ENCODE measurements around the gene PLET1.
"Not testable (repeated sequence)": the region's sequence is repeated elsewhere in the genome, so short reads cannot be mapped to it uniquely, and the experiment has no call there.

Gene PLET1

GRCh38 chr11:112211536-112211935 is 49.1 kb downstream of the PLET1 start:
- H3K27ac ChIP-seq (ENCODE audit: low read depth, low read length), result no peak overlapping the region
- H3K36me3 ChIP-seq (ENCODE audit: control insufficient read depth, insufficient read depth, low read length), result no peaks in the 10 kb centered on the region
- H3K9ac ChIP-seq (ENCODE audit: low read length), result no peak overlapping the region
- no peak overlapping the region for H3K4me3 ChIP-seq (ENCODE audit: low read depth, low read length)
- H3K27me3 ChIP-seq (ENCODE audit: control insufficient read depth, insufficient read depth, low read length), result no peaks in the 10 kb centered on the region
- H3K4me1 ChIP-seq (ENCODE audit: control insufficient read depth, insufficient read depth, low read length), result no peaks in the 10 kb centered on the region
- H3K9me3 ChIP-seq (ENCODE audit: control insufficient read depth, insufficient read depth, low read depth, low read length), result no peaks in the 10 kb centered on the region

GRCh38 chr11:112210890-112211289 is 49.8 kb downstream of the PLET1 start:
- H3K9ac ChIP-seq (ENCODE audit: low read length), result no peak overlapping the region
- H3K27ac ChIP-seq (ENCODE audit: low read depth, low read length), result no peak overlapping the region
- no peaks in the 10 kb centered on the region for H3K27me3 ChIP-seq (ENCODE audit: control insufficient read depth, insufficient read depth, low read length)
- no peaks in the 10 kb centered on the region for H3K36me3 ChIP-seq (ENCODE audit: control insufficient read depth, insufficient read depth, low read length)
- H3K4me3 ChIP-seq (ENCODE audit: low read depth, low read length), result no peak overlapping the region
- no peaks in the 10 kb centered on the region for H3K4me1 ChIP-seq (ENCODE audit: control insufficient read depth, insufficient read depth, low read length)
- no peaks in the 10 kb centered on the region for H3K9me3 ChIP-seq (ENCODE audit: control insufficient read depth, insufficient read depth, low read depth, low read length)

GRCh38 chr11:112206071-112206470 is 54.6 kb downstream of the PLET1 start:
- H3K27ac ChIP-seq (ENCODE audit: low read depth, low read length), result no peak overlapping the region
- H3K9ac ChIP-seq (ENCODE audit: low read length), result no peak overlapping the region
- no peaks in the 10 kb centered on the region for H3K4me1 ChIP-seq (ENCODE audit: control insufficient read depth, insufficient read depth, low read length)
- no peaks in the 10 kb centered on the region for H3K36me3 ChIP-seq (ENCODE audit: control insufficient read depth, insufficient read depth, low read length)
- no peak overlapping the region for H3K4me3 ChIP-seq (ENCODE audit: low read depth, low read length)
- H3K27me3 ChIP-seq (ENCODE audit: control insufficient read depth, insufficient read depth, low read length), result no peaks in the 10 kb centered on the region
- no peaks in the 10 kb centered on the region for H3K9me3 ChIP-seq (ENCODE audit: control insufficient read depth, insufficient read depth, low read depth, low read length)

- Histone ChIP-seq H3K27ac (ENCODE audit: low read depth, low read length) (no peak overlapping the region), H3K36me3 (ENCODE audit: control insufficient read depth, insufficient read depth, low read length) (no peaks in the 10 kb centered on the region), H3K9ac (ENCODE audit: low read length) (no peak overlapping the region), H3K27me3 (ENCODE audit: control insufficient read depth, insufficient read depth, low read length) (no peaks in the 10 kb centered on the region), H3K9me3 (ENCODE audit: control insufficient read depth, insufficient read depth, low read depth, low read length) (no peaks in the 10 kb centered on the region), H3K4me1 (ENCODE audit: control insufficient read depth, insufficient read depth, low read length) (no peaks in the 10 kb centered on the region), H3K4me3 (ENCODE audit: low read depth, low read length) (no peak overlapping the region)
Observed at GRCh38 chr11:112200252-112200651, 60.4 kb downstream of the PLET1 start.

GRCh38 chr11:112199101-112199500 is 61.6 kb downstream of the PLET1 start:
- H3K4me1 ChIP-seq (ENCODE audit: control insufficient read depth, insufficient read depth, low read length); H3K9me3 ChIP-seq (ENCODE audit: control insufficient read depth, insufficient read depth, low read depth, low read length); H3K4me3 ChIP-seq (ENCODE audit: low read depth, low read length); H3K36me3 ChIP-seq (ENCODE audit: control insufficient read depth, insufficient read depth, low read length); H3K27ac ChIP-seq (ENCODE audit: low read depth, low read length); H3K9ac ChIP-seq (ENCODE audit: low read length); H3K27me3 ChIP-seq (ENCODE audit: control insufficient read depth, insufficient read depth, low read length): not testable (repeated sequence)
